ENCODE results near the gene CTNNA2. TPM values are rescaled to one million over a fixed set of nuclear protein-coding genes. Genes with fewer than 3 reads are reported as not detected.
"Not testable (repeated sequence)": the region's sequence is repeated elsewhere in the genome, so short reads cannot be mapped to it uniquely, and the experiment has no call there.

The CTNNA2 gene
- total and polyA plus RNA-seq, 12 donors = 0.12 to 5.0 (median 1.4) TPM; not detected in 1

DNA sequence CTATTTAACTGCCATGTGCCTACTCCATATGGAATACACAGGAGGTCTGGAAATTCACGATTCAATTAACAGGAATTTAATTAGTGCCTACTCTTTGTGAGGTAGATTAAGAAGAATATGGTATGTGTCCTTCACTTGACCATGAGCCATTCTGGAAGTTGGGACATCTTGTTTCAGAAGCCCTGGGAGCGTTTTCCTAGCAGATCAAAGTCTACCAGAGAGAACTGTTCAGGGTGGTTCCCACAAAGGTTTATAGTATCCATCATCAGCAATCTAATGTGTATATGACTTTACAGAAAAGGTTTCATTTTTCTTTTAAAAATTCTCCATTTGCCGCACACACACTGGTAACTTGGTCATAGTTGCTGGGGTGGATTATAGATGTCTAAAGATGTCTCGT is 632.6 kb downstream of the CTNNA2 start:
- H3K4me1 ChIP-seq (replicated peaks in 1 of 2) = no peaks in the 10 kb centered on the region
- TF ChIP-seq, protein P1, sequence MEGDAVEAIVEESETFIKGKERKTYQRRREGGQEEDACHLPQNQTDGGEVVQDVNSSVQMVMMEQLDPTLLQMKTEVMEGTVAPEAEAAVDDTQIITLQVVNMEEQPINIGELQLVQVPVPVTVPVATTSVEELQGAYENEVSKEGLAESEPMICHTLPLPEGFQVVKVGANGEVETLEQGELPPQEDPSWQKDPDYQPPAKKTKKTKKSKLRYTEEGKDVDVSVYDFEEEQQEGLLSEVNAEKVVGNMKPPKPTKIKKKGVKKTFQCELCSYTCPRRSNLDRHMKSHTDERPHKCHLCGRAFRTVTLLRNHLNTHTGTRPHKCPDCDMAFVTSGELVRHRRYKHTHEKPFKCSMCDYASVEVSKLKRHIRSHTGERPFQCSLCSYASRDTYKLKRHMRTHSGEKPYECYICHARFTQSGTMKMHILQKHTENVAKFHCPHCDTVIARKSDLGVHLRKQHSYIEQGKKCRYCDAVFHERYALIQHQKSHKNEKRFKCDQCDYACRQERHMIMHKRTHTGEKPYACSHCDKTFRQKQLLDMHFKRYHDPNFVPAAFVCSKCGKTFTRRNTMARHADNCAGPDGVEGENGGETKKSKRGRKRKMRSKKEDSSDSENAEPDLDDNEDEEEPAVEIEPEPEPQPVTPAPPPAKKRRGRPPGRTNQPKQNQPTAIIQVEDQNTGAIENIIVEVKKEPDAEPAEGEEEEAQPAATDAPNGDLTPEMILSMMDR (IDR thresholded peaks at IDR 0.05) = no peak
- TF ChIP-seq POLR2A (IDR thresholded peaks at IDR 0.05) = no peak
- H3K36me3 ChIP-seq (replicated peaks in 1 of 2) = no peaks in the 10 kb centered on the region
- H3K27me3 ChIP-seq = no peaks in the 10 kb centered on the region
- intact Hi-C loops (cut with DNase I) = no loop called here
- H3K9me3 ChIP-seq (replicated peaks in 1 of 3) = no peaks in the 10 kb centered on the region
- WGBS, 4 donors = 71 to 88% (median 82%) methylated on average over 4 of the region's 4 CpGs
- no peak overlapping the region for H3K4me3 ChIP-seq
- no peak overlapping the region for H3K27ac ChIP-seq
- no peak for DNase-seq

DNA sequence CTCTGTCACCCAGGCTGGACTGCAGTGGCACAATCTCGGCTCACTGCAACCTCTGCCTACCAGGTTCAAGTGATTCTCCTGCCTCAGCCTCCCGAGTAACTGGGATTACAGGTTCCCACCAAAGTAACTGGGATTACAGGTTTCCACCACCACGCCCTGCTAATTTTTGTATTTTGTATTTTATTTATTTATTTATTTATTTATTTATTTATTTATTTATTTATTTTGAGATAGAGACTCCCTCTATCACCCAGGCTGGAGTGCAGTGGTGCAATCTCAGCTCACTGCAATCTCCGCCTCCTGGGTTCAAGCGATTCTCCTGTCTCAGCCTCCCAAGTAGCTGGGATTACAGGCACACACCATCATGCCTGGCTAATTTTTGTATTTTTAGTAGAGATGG is 633.9 kb downstream of the CTNNA2 start:
- H3K27ac ChIP-seq; intact Hi-C loops (cut with DNase I); H3K9me3 ChIP-seq (replicated peaks in 1 of 3); DNase-seq; H3K27me3 ChIP-seq; H3K4me1 ChIP-seq (replicated peaks in 1 of 2); H3K4me3 ChIP-seq; H3K36me3 ChIP-seq (replicated peaks in 1 of 2): not testable (repeated sequence)
- 89 to 91% (median 91%) methylated on average over 5 of the region's 5 CpGs for WGBS, 4 donors

DNA sequence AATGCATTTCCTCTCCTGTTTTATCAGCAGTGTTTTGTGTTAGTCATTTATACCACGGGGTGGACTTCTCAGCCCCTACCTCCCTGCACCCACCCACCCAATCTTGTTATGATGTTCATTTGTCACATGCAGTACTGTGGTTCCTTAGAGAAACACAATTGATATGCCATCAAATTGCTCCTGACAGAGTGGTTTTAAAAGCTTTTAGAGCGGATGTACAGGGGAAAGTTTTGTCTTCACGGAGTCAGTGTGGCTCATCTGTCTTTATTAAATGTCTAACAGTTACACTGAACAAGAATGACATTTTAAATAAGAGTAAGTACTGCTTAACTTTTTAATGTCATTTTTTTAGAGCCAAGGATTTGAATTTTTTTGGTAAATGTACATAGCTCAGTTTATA is 634.8 kb downstream of the CTNNA2 start:
- TF ChIP-seq, protein P1 (IDR thresholded peaks at IDR 0.05) = no peak
- TF ChIP-seq POLR2A (IDR thresholded peaks at IDR 0.05) = no peak
- H3K4me1 ChIP-seq (replicated peaks in 1 of 2) = no peaks in the 10 kb centered on the region
- intact Hi-C loops (cut with DNase I) = no loop called here

DNA sequence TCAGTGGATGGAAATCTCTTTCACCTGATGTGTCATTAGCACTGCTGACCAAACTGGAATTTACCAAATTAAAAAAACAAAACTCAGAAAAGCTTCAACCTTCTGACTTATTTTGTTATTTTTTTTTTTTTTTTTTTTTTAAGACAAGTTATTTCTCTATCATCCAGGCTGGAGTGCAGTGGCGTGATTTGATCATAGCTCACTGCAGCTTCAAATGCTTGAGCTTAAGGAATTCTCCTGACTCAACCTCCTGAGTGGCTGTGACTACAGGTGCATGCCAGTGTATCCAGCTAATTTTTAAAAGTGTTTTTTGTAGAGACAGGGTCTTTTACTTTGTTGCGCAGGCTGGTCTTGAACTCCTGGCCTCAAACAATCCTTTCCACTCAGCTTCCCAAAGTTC is 636.1 kb downstream of the CTNNA2 start:
- Histone ChIP-seq H3K27ac (no peak overlapping the region), H3K4me3 (no peak overlapping the region), H3K36me3 (replicated peaks in 1 of 2) (no peaks in the 10 kb centered on the region), H3K27me3 (no peaks in the 10 kb centered on the region), H3K9me3 (replicated peaks in 1 of 3) (no peaks in the 10 kb centered on the region), H3K4me1 (replicated peaks in 1 of 2) (no peaks in the 10 kb centered on the region)
- TF ChIP-seq, protein P1 (IDR thresholded peaks at IDR 0.05) = no peak
- no peak for TF ChIP-seq POLR2A (IDR thresholded peaks at IDR 0.05)
- no peak for DNase-seq
- intact Hi-C loops (cut with DNase I) = no loop called here
- 84 to 94% (median 89%) methylated on average over 2 of the region's 2 CpGs for WGBS, 4 donors

More for the DNA sequence above, 634.8 kb downstream of the CTNNA2 start:
- no peak overlapping the region for H3K27ac ChIP-seq
- DNase-seq = no peak
- H3K4me3 ChIP-seq = no peak overlapping the region
- no peaks in the 10 kb centered on the region for H3K27me3 ChIP-seq
- H3K9me3 ChIP-seq (replicated peaks in 1 of 3) = no peaks in the 10 kb centered on the region
- WGBS, 4 donors = 69 to 75% (median 72%) methylated on average over 3 of the region's 3 CpGs
- H3K36me3 ChIP-seq (replicated peaks in 1 of 2) = no peaks in the 10 kb centered on the region

DNA sequence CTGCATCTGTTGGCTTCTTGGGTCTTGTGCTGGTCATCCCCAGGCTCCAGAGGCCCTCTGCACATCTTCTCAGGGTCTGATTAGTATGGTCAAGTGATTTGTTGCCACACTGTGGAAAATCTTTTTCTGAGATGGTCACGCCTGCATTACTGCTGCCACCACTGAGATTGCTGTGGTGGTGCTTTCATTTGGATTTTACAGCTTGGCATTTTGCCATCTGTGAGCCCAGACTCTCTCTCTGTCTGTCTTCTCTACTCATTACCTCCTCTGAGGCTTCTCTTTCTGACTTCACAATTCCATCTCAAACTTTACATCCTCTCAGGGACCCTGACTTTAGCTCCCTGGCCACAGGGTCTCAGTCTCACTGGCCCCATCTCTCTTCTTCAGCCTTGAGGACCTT is 637.1 kb downstream of the CTNNA2 start:
- Histone ChIP-seq H3K27me3 (no peaks in the 10 kb centered on the region), H3K4me1 (replicated peaks in 1 of 2) (no peaks in the 10 kb centered on the region), H3K4me3 (no peak overlapping the region), H3K36me3 (replicated peaks in 1 of 2) (no peaks in the 10 kb centered on the region), H3K27ac (no peak overlapping the region), H3K9me3 (replicated peaks in 1 of 3) (no peaks in the 10 kb centered on the region)
- intact Hi-C loops (cut with DNase I) = no loop called here
- DNase-seq = no peak
- WGBS, 4 donors = 84 to 93% (median 89%) methylated on average over 1 of the region's 1 CpG
- no peak for TF ChIP-seq POLR2A (IDR thresholded peaks at IDR 0.05)
- TF ChIP-seq, protein P1 (IDR thresholded peaks at IDR 0.05) = no peak
